ENCODE data around the gene PARVG.
A peak's percentile ranks its signal among the peaks of the same experiment; 100 is the strongest.

The PARVG gene

DNA sequence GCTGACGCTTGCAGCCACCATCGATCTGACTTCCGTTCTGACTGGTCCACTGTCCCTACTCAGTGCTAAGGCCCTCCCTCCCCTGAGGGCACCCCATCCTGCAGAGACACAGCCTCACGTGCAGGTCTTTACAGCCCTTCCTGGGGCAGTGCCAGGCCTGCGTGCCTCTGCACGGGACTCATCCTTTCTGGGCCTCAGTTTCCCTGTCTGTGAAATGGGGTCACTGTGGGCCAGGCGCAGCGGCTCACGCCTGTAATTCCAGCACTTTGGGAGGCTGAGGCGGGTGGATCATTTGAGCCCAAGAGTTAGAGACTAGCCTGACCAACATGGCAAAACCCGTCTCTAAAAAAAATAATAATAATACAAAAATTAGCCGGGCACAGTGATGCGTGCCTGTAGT lies 17.8 kb upstream of the PARVG start:
- Histone ChIP-seq H3K27ac (no peak overlapping the region), H3K27me3 (peaks cover 6% of the 10 kb centered on the region; the same call in 1 of the 2 replicates), H3K36me3 (no peaks in the 10 kb centered on the region), H3K9me3 (no peaks in the 10 kb centered on the region), H4K20me1 (no peaks in the 10 kb centered on the region), H3K4me3 (no peak overlapping the region), H3K4me1 (peaks cover 10% of the 10 kb centered on the region), H3K9ac (no peak overlapping the region), H3K4me2 (no peak overlapping the region)
- no peak for TF ChIP-seq Cebpa-rat (IDR thresholded peaks at IDR 0.05)

DNA sequence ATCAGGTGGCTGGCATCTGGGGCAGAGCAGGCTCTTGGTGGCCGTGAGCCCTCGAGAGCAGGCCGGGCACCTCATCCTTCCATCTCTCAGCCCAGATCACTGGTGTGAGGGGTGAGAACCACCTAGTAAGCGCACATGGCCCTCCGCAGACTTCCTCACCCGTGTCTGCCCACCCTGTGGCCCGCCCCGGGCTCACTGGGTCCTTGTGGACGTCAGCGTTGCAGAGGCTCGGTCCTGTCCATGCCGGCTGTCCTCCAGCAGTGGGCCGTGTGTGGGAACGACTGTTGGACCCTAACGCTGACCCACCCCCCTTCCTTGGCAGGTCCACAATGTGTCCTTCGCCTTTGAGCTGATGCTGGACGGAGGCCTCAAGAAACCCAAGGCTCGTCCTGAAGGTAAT lies 17.2 kb upstream of the PARVG start:
- no peak for TF ChIP-seq Cebpa-rat (IDR thresholded peaks at IDR 0.05)
- Histone ChIP-seq H3K4me1 (peaks cover 10% of the 10 kb centered on the region), H3K27me3 (peaks cover 6% of the 10 kb centered on the region; the same call in 1 of the 2 replicates), H3K4me2 (no peak overlapping the region), H3K9me3 (no peaks in the 10 kb centered on the region), H3K27ac (no peak overlapping the region), H3K4me3 (no peak overlapping the region), H3K9ac (no peak overlapping the region), H4K20me1 (no peaks in the 10 kb centered on the region), H3K36me3 (no peaks in the 10 kb centered on the region)

DNA sequence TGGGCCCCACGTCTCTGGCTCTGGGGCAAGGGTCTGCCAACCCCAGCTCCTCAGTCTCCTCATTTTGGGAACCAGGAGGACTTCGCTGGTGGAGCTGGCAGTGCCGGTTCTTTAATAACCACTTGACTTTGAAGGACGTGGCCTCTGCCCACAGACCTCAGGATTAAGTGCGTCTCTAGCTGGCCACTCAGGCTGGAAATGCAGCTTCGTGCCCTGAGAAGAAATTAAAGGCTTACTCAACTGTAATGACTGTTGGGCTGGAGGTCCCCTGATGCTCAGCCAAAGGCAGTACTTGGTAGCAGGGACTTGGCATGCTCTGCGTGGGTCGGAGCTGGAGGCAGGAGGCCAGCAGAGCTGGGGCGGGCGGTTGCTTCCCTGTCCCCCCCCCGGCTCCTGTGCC lies 16.7 kb upstream of the PARVG start:
- H3K27ac ChIP-seq = no peak overlapping the region
- no peaks in the 10 kb centered on the region for H4K20me1 ChIP-seq
- H3K9ac ChIP-seq = no peak overlapping the region
- no peaks in the 10 kb centered on the region for H3K9me3 ChIP-seq
- H3K4me3 ChIP-seq = no peak overlapping the region
- H3K4me2 ChIP-seq = no peak overlapping the region
- no peak for TF ChIP-seq Cebpa-rat (IDR thresholded peaks at IDR 0.05)
- peaks cover 6% of the 10 kb centered on the region; the same call in 1 of the 2 replicates for H3K27me3 ChIP-seq
- H3K4me1 ChIP-seq = peaks cover 10% of the 10 kb centered on the region
- no peaks in the 10 kb centered on the region for H3K36me3 ChIP-seq

DNA sequence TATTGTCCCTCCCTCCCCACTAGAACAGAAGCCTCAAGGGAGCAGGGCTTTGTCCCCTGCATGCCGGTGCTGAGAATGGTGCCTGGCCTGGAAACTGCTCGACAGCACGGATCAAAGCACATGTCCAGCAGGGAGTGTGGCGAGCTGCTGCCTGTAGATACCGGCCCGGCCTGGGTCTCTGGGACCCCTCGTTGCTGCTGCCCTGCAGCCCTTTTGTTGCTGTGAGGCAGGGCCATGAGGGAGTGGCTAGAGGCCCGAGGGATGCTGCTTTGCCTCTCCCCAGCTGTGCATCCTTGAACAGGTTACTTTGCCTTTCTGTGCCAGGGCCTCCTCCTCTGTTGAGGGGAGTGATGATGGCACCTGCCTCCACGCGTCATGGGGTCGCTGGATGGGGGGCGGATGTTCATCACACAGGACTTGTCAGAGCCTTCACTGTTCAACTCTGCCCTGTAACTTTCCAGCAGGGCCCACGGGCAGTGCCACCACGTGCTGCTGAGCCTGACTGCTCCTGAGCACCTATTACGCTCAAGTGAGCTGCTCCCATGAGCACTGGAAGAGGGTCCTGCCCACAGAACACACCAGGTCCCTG lies 15.3 kb upstream of the PARVG start:
- H4K20me1 ChIP-seq = no peaks in the 10 kb centered on the region
- no peak for TF ChIP-seq Cebpa-rat (IDR thresholded peaks at IDR 0.05)
- H3K4me2 ChIP-seq = no peak overlapping the region
- H3K9ac ChIP-seq = no peak overlapping the region
- no peak overlapping the region for H3K27ac ChIP-seq
- H3K27me3 ChIP-seq = no peaks in the 10 kb centered on the region
- H3K4me1 ChIP-seq = peaks cover 5% of the 10 kb centered on the region
- H3K4me3 ChIP-seq = no peak overlapping the region
- no peaks in the 10 kb centered on the region for H3K36me3 ChIP-seq
- H3K9me3 ChIP-seq = no peaks in the 10 kb centered on the region

DNA sequence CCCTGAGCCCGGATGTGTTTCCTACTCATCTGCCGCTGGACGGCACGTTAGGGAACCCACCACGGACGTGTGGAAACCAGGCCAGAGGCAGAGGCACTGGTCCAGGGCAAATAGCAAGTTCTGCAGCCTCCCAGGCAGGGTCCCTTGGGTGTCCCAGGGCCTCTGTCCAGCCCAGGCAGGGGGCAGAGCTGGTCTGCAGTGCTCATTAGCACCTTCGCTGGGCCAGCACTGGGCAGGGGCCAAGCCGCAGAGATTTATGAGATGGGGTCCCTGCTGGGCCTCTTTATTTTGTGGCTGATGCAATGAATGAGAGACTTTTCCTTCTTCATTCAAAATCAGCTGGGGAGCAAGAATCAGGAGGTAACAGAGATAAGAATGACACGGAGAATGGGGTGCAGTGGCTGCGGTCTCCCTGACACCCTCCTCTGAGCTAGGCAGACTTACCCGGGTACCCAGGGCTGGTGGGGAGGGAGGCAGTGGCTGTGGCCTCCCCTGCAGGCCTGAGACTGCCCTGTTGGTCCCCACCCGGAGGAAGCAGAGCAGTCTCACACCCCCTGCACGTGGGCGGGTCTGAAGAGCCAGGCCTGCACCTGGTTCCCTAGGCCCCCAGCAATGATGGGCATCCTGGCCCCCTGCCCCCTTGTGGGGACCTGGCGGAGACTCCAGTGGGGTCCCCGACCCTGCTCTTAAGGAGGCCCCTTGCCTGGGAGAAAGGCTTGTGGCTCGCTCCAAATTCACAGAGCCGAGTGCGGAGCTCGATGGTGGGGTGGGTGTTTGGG lies 14.0 kb upstream of the PARVG start:
- H3K4me1 ChIP-seq = peaks cover 1% of the 10 kb centered on the region; the same call in 1 of the 2 replicates
- no peak for TF ChIP-seq Cebpa-rat (IDR thresholded peaks at IDR 0.05)
- no peak overlapping the region for H3K27ac ChIP-seq
- H3K9me3 ChIP-seq = no peaks in the 10 kb centered on the region
- H3K4me3 ChIP-seq = no peak overlapping the region
- H3K9ac ChIP-seq = no peak overlapping the region
- no peaks in the 10 kb centered on the region for H3K36me3 ChIP-seq
- no peaks in the 10 kb centered on the region for H4K20me1 ChIP-seq
- H3K27me3 ChIP-seq = no peaks in the 10 kb centered on the region
- H3K4me2 ChIP-seq = no peak overlapping the region

DNA sequence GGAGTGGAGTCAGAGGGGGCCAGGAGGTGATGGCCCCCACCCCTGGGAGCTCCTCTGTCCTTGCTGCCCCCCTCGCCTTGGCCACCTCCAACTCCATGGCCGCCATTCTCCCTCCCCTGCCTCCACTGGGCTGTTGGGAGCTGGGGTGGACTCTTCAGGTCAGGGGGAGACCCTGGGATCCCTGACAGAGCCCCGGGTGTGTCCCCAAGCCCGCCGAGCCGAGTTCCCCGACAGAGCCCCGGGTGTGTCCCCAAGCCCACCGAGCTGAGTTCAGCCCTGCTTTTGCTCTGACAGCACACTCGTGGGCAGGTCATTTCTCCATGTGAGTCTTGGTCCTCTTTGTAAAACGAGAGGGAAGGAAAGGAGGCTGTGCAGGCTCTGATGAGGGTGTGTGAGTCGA lies 13.2 kb upstream of the PARVG start:
- Histone ChIP-seq H3K9ac (no peak overlapping the region), H3K27ac (no peak overlapping the region), H3K36me3 (no peaks in the 10 kb centered on the region), H3K4me2 (no peak overlapping the region), H3K4me1 (peaks cover 9% of the 10 kb centered on the region), H4K20me1 (no peaks in the 10 kb centered on the region), H3K9me3 (no peaks in the 10 kb centered on the region), H3K4me3 (no peak overlapping the region), H3K27me3 (no peaks in the 10 kb centered on the region)
- no peak for TF ChIP-seq Cebpa-rat (IDR thresholded peaks at IDR 0.05)

DNA sequence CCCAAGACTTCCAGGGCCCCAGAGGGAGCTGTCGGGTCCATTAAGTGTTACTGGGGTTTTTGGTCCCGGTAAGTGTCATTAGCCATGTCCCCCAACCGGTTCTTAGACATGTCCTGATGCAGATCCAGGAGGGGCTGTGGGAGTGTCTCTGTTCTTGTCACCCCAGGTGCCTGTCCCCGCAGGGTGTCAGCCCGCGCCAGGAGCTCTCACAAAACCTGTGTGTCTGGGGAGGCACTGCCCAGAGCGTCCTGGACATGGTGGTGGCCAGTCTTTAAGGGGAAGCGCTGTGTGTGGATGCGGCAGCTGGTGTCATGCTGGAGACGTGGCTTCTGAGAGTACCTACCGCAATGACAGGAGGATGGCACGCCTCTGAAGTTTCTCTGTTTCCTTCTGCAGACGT lies 12.5 kb upstream of the PARVG start:
- no peak overlapping the region for H3K9ac ChIP-seq
- no peak overlapping the region for H3K4me3 ChIP-seq
- H3K4me1 ChIP-seq = peaks cover 16% of the 10 kb centered on the region
- no peak overlapping the region for H3K4me2 ChIP-seq
- no peaks in the 10 kb centered on the region for H3K27me3 ChIP-seq
- no peak overlapping the region for H3K27ac ChIP-seq
- no peaks in the 10 kb centered on the region for H4K20me1 ChIP-seq
- H3K36me3 ChIP-seq = no peaks in the 10 kb centered on the region
- no peaks in the 10 kb centered on the region for H3K9me3 ChIP-seq
- TF ChIP-seq Cebpa-rat (IDR thresholded peaks at IDR 0.05) = no peak

DNA sequence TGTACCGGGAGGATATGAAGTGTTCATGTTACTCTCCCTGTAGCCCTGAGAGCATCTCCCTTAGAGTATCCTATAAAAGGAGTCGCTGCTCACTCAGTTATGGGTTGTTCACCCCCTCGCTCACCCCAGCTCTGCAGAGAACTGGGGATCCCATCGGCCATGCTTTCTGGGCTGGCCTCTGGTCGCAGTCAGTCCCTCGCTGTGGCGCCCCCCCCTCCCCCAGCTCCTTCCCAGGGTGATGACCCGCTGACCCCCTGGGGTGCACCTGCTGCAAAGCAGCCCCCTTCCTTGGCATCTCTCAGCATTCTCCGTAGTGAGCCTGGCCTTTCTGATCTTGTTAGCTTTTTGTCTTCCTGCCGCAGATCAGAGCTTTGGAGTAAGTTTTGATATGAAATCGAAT lies 10.3 kb upstream of the PARVG start:
- H3K36me3 ChIP-seq = no peaks in the 10 kb centered on the region
- TF ChIP-seq Cebpa-rat (IDR thresholded peaks at IDR 0.05) = no peak
- no peak overlapping the region for H3K4me3 ChIP-seq
- no peaks in the 10 kb centered on the region for H3K9me3 ChIP-seq
- peaks cover 22% of the 10 kb centered on the region for H3K4me1 ChIP-seq
- no peaks in the 10 kb centered on the region for H3K27me3 ChIP-seq
- no peaks in the 10 kb centered on the region for H4K20me1 ChIP-seq
- no peak overlapping the region for H3K9ac ChIP-seq
- H3K27ac ChIP-seq = no peak overlapping the region
- H3K4me2 ChIP-seq = no peak overlapping the region

DNA sequence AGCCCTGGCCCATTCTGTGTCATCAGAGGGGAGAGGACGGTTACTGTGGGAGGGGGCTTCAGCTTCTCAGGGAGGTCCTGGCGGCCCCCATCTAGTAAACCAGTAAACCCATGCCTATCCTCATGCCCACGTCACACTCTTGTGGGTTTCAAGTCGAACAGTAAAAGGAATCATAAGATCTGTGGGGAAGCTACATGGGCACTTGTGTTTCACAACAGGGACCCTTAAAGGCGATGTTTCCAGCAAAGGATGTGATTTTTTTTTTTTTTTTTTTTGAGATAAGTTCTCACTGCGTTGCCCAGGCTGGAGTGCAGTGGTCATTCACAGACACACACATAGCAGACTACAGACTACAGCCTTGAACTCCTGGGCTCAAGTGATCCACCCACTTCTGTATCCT lies 9.2 kb upstream of the PARVG start:
- no peaks in the 10 kb centered on the region for H3K27me3 ChIP-seq
- no peak overlapping the region for H3K9ac ChIP-seq
- TF ChIP-seq Cebpa-rat (IDR thresholded peaks at IDR 0.05) = no peak
- no peaks in the 10 kb centered on the region for H4K20me1 ChIP-seq
- H3K4me3 ChIP-seq = no peak overlapping the region
- H3K4me1 ChIP-seq = peaks cover 22% of the 10 kb centered on the region
- no peaks in the 10 kb centered on the region for H3K36me3 ChIP-seq
- no peak overlapping the region for H3K4me2 ChIP-seq
- H3K9me3 ChIP-seq = no peaks in the 10 kb centered on the region
- H3K27ac ChIP-seq = no peak overlapping the region

DNA sequence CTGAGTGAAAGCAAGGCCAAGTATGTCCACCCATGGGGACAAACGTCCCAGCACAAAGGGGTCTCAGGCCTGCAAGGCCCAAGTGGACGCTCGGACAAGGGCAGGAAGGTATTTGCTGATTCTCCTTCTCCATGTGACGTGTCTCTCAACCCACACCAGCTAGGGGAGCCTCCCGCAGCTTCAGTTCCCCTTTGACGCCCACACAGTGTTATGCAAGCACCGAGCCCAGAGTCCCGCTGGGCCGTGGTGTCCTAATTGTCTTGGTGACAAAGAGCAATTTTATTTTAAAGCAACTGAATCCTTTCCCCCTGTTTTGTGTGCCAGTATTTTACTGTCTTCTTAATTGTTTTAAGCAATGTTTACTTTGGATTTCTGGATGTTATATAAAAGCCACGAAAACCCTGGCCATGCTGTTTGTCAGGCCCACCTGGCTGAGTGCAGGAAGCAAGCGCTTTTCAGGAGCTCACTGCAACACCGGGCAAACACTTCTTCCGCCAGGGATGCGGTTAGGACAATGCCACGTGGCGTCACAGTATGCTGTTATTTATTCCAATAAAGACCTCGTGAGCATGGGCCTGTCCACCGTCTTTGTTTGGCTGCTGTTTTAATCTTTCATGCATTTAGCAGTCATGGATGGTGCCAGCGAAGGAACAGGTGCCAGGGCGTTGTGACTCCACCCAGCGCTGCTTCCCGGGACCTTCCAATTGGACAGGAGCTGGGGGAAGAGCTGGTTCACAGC lies 8.2 kb upstream of the PARVG start:
- TF ChIP-seq Cebpa-rat (IDR thresholded peaks at IDR 0.05) = peak; percentile 68
- H4K20me1 ChIP-seq = no peaks in the 10 kb centered on the region
- peak overlapping the region; percentile 79 for H3K4me2 ChIP-seq
- H3K36me3 ChIP-seq = no peaks in the 10 kb centered on the region
- no peak overlapping the region for H3K4me3 ChIP-seq
- 0 out of 2 replicates have a peak overlapping the region, but pooled peaks have one; percentile 13 for H3K9ac ChIP-seq
- H3K27me3 ChIP-seq = no peaks in the 10 kb centered on the region
- H3K27ac ChIP-seq = peak overlapping the region; percentile 51; the same call in 1 of the 2 replicates
- peaks cover 22% of the 10 kb centered on the region for H3K4me1 ChIP-seq
- H3K9me3 ChIP-seq = no peaks in the 10 kb centered on the region
